K562 (cell line): ENCODE measurements around the gene CENPT. TPM values are rescaled to one million over a fixed set of nuclear protein-coding genes. Genes with fewer than 3 reads are reported as not detected.
A peak's percentile ranks its signal among the peaks of the same experiment; 100 is the strongest.

Experiments
- BMI1 ChIP-seq: fragments of 150-350 bp; IDR thresholded peaks from 2 replicates; pipeline ENCODE4 v1.6.1; 2014; ENCODE audit warnings: low read length
- CBX8 ChIP-seq: fragments of 200-600 bp; sonication (generic); IDR thresholded peaks from 2 replicates; pipeline ENCODE4 v1.6.1; 2012; ENCODE audit warnings: borderline replicate concordance, mixed run types, low read depth, mild to moderate bottlenecking, moderate library complexity, mixed read lengths, low read length, control low read depth, inconsistent platforms; ENCODE audit not compliant: poor library complexity, severe bottlenecking; ENCODE audit errors: extremely low read depth
- DPF2 ChIP-seq: fragments of 450-650 bp; IDR thresholded peaks from 2 replicates; pipeline ENCODE4 v1.6.1; 2016
- E4F1 ChIP-seq: fragments of 250-450 bp; sonication (Bioruptor Pico); IDR thresholded peaks from 2 replicates; pipeline ENCODE4 v1.5.0; 2021; ENCODE audit warnings: mild to moderate bottlenecking, borderline replicate concordance
- ELF2 ChIP-seq: fragments of 250-450 bp; sonication (Bioruptor Pico); IDR thresholded peaks from 2 replicates; pipeline ENCODE4 v1.5.0; 2021; ENCODE audit warnings: mild to moderate bottlenecking
- GABPB2 ChIP-seq: fragments of 250-450 bp; sonication (Bioruptor Pico); conservative IDR thresholded peaks from 2 replicates; pipeline ENCODE4 v1.5.1; 2021; ENCODE audit warnings: mild to moderate bottlenecking
- ILF3 ChIP-seq: fragments of 450-650 bp; IDR thresholded peaks from 2 replicates; pipeline ENCODE4 v1.6.1; 2018; ENCODE audit warnings: antibody characterized with exemption, mild to moderate bottlenecking, moderate library complexity, borderline replicate concordance
- KLF13 ChIP-seq: fragments of 450-650 bp; IDR thresholded peaks from 2 replicates; pipeline ENCODE4 v1.6.1; 2016; ENCODE audit warnings: missing genetic modification characterization, low read depth, mild to moderate bottlenecking, missing compliant biosample characterization, moderate library complexity, borderline replicate concordance
- PHB2 ChIP-seq: fragments of 450-650 bp; IDR thresholded peaks from 2 replicates; pipeline ENCODE4 v1.6.1; 2017; ENCODE audit warnings: low read depth
- POLR2B ChIP-seq: fragments of 450-650 bp; IDR thresholded peaks from 2 replicates; pipeline ENCODE4 v1.6.1; 2018; ENCODE audit warnings: low read depth; ENCODE audit not compliant: partially characterized antibody
- RBM39 ChIP-seq: fragments of 200-400 bp; formaldehyde crosslinking; optimal IDR thresholded peaks from 2 replicates; pipeline ENCODE3; 2018; ENCODE audit warnings: low read depth, low read length
- RCOR1 ChIP-seq, 2 experiments: IDR thresholded peaks; 2 replicates each; pipeline ENCODE4 v1.6.1; 2012; ENCODE audit warnings: low read depth in 2 of 2, low read length in 2 of 2, borderline replicate concordance in 1 of 2, improper control_type of control experiment in 1 of 2
- SIN3B ChIP-seq: fragments of 450-650 bp; IDR thresholded peaks from 2 replicates; pipeline ENCODE4 v1.6.1; 2017; ENCODE audit warnings: low read depth, mild to moderate bottlenecking, moderate library complexity
- ZNF175 ChIP-seq: fragments of 200-800 bp; sonication (Bioruptor generic); IDR thresholded peaks from 2 replicates; pipeline ENCODE4 v1.6.1; 2016; ENCODE audit warnings: low read depth, mild to moderate bottlenecking, missing genetic modification characterization, missing compliant biosample characterization
- ZNF212 ChIP-seq: fragments of 450-650 bp; formaldehyde crosslinking; IDR thresholded peaks from 2 replicates; pipeline ENCODE4 v1.4.0; 2020; ENCODE audit warnings: mild to moderate bottlenecking
- ZNF512 ChIP-seq: IDR thresholded peaks from 2 replicates; pipeline ENCODE4 v1.6.1; 2016; ENCODE audit warnings: missing genetic modification characterization, missing compliant biosample characterization
- ZNF696 ChIP-seq: fragments of 250-450 bp; sonication (Bioruptor Pico); conservative IDR thresholded peaks from 2 replicates; pipeline ENCODE4 v1.4.0; 2020; ENCODE audit warnings: mild to moderate bottlenecking, moderate library complexity
- ZNF780A ChIP-seq: fragments of 250-450 bp; sonication (Bioruptor Pico); IDR thresholded peaks from 2 replicates; pipeline ENCODE4 v1.5.0; 2021; ENCODE audit warnings: mild to moderate bottlenecking
- polyA plus RNA-seq, 8 experiments: library from polyadenylated mRNA; depleted of rRNA in 4 of 8; stranded (reverse) in 5 of 8; unstranded in 3 of 8; fragments of >200 nt; fragmentation: Nextera tagmentation in 2 of 8; fragmentation: Illumina TruSeq in 1 of 8; extraction: Ambion mirVana in 2 of 8; extraction: Trizol in 1 of 8; gene quantifications; 2 replicates each; pipeline versions ENCODE4 v1.2.1 to v1.2.3, GENCODE V29; 2011 to 2014; ENCODE audit warnings: inconsistent platforms in 1 of 8, missing spikeins in 1 of 8
- total RNA-seq, 7 experiments: library from RNA; depleted of rRNA in 6 of 7; stranded (reverse); fragments of >200 nt in 6 of 7; fragmentation: Illumina TruSeq in 2 of 7; extraction: Trizol in 2 of 7; gene quantifications; 2 replicates each; pipeline versions ENCODE4 v1.2.1 to v1.2.3, GENCODE V29; 2011 to 2021; ENCODE audit warnings: low replicate concordance in 1 of 7
- TF ChIP-seq, protein P1 (sequence below): sonication (generic); formaldehyde crosslinking; IDR thresholded peaks from 2 replicates; pipeline ENCODE4 v1.8.0; 2022; ENCODE audit warnings: mild to moderate bottlenecking, missing genetic modification reagents
- TF ChIP-seq, protein P2 (sequence below): IDR thresholded peaks from 3 replicates; pipeline ENCODE4 v1.6.1; 2011; ENCODE audit warnings: borderline replicate concordance, mild to moderate bottlenecking, moderate library complexity; ENCODE audit not compliant: insufficient read length; ENCODE audit errors: extremely low read depth

The CENPT gene
- total and polyA plus RNA-seq, 9 of the 15 experiments (the other 6 are each of a cell fraction or from before 2014, with no cell fraction given), result 3.6 to 94.2 (median 44.1) TPM

GRCh38 chr16:67806428-67807147 lies 40.9 kb downstream of the CENPT start, which contains the start of the genes RANBP10 and TSNAXIP1 (continued):
- TF ChIP-seq ZNF780A (CRISPR knock-in tag), result no peak
- peak in 1 of 2 experiments; percentile 10; a peak in 1 of 4 replicates for TF ChIP-seq RCOR1 (IDR thresholded peaks at IDR 0.05; ENCODE audit: borderline replicate concordance in 1 of 2, low read depth in 2 of 2, low read length in 2 of 2)
- no peak for TF ChIP-seq E4F1 (CRISPR knock-in tag)
- TF ChIP-seq, protein P1, sequence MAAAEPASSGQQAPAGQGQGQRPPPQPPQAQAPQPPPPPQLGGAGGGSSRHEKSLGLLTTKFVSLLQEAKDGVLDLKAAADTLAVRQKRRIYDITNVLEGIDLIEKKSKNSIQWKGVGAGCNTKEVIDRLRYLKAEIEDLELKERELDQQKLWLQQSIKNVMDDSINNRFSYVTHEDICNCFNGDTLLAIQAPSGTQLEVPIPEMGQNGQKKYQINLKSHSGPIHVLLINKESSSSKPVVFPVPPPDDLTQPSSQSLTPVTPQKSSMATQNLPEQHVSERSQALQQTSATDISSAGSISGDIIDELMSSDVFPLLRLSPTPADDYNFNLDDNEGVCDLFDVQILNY, result no peak
- TF ChIP-seq ZNF175 (CRISPR knock-in tag), result peak; percentile 93
- no peak; the same call in 1 of the 2 replicates for TF ChIP-seq KLF13 (tag)
- TF ChIP-seq DPF2, result no peak
- no peak for TF ChIP-seq CBX8
- TF ChIP-seq ZNF696 (CRISPR knock-in tag), result no peak
- TF ChIP-seq ILF3, result no peak
- TF ChIP-seq BMI1, result peak; percentile 87
- no peak for TF ChIP-seq ELF2
- no peak for TF ChIP-seq GABPB2
- no peak for TF ChIP-seq RBM39
- peak; percentile 80 for TF ChIP-seq SIN3B
- no peak for TF ChIP-seq ZNF212 (CRISPR knock-in tag)
- TF ChIP-seq, protein P2, sequence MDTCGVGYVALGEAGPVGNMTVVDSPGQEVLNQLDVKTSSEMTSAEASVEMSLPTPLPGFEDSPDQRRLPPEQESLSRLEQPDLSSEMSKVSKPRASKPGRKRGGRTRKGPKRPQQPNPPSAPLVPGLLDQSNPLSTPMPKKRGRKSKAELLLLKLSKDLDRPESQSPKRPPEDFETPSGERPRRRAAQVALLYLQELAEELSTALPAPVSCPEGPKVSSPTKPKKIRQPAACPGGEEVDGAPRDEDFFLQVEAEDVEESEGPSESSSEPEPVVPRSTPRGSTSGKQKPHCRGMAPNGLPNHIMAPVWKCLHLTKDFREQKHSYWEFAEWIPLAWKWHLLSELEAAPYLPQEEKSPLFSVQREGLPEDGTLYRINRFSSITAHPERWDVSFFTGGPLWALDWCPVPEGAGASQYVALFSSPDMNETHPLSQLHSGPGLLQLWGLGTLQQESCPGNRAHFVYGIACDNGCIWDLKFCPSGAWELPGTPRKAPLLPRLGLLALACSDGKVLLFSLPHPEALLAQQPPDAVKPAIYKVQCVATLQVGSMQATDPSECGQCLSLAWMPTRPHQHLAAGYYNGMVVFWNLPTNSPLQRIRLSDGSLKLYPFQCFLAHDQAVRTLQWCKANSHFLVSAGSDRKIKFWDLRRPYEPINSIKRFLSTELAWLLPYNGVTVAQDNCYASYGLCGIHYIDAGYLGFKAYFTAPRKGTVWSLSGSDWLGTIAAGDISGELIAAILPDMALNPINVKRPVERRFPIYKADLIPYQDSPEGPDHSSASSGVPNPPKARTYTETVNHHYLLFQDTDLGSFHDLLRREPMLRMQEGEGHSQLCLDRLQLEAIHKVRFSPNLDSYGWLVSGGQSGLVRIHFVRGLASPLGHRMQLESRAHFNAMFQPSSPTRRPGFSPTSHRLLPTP, result no peak
- peak; percentile 71 for TF ChIP-seq POLR2B
- TF ChIP-seq PHB2, result no peak
- no peak for TF ChIP-seq ZNF512 (tag)
